HPDE6-E6E7 (cell line): ENCODE measurements around the gene MED13L.

Experiments
- DNase-seq: peaks from one replicate; pipeline ENCODE4 v3.0.0; 2011; ENCODE audit warnings: missing footprints; ENCODE audit errors: extremely low spot score

The MED13L gene

GRCh38 chr12:115944392-115944742 lies 333.1 kb downstream of the MED13L start:
- DNase-seq: no peak

- DNase-seq: no peak
Measured at GRCh38 chr12:115943630-115944391, 333.7 kb downstream of the MED13L start.

- DNase-seq: no peak
Measured at GRCh38 chr12:115943310-115943629, 334.2 kb downstream of the MED13L start.

- DNase-seq: no peak
Measured at GRCh38 chr12:115942346-115942745, 335.1 kb downstream of the MED13L start.

- DNase-seq: no peak
Measured at GRCh38 chr12:115941362-115941761, 336.1 kb downstream of the MED13L start.

GRCh38 chr12:115938794-115939377 lies 338.6 kb downstream of the MED13L start:
- no peak for DNase-seq

GRCh38 chr12:115936997-115937916 lies 340.2 kb downstream of the MED13L start:
- no peak for DNase-seq

- no peak for DNase-seq
Measured at GRCh38 chr12:115934877-115935276, 342.6 kb downstream of the MED13L start.

- no peak for DNase-seq
Measured at GRCh38 chr12:115934046-115934445, 343.4 kb downstream of the MED13L start.

GRCh38 chr12:115932066-115932465 lies 345.4 kb downstream of the MED13L start:
- DNase-seq: no peak

GRCh38 chr12:115930336-115930735 lies 347.2 kb downstream of the MED13L start:
- no peak for DNase-seq

GRCh38 chr12:115926037-115926670 lies 351.3 kb downstream of the MED13L start:
- DNase-seq: no peak

- no peak for DNase-seq
Measured at GRCh38 chr12:115923851-115924250, 353.6 kb downstream of the MED13L start.

- DNase-seq: no peak
Measured at GRCh38 chr12:115922952-115923564, 354.4 kb downstream of the MED13L start.

GRCh38 chr12:115920395-115921183 lies 356.9 kb downstream of the MED13L start:
- DNase-seq: no peak

GRCh38 chr12:115918763-115919162 lies 358.7 kb downstream of the MED13L start:
- no peak for DNase-seq

GRCh38 chr12:115916910-115917668 lies 360.4 kb downstream of the MED13L start:
- peak; percentile 71 for DNase-seq

GRCh38 chr12:115914122-115914521 lies 363.4 kb downstream of the MED13L start:
- no peak for DNase-seq

GRCh38 chr12:115912440-115912839 lies 365.1 kb downstream of the MED13L start:
- no peak for DNase-seq

- no peak for DNase-seq
Measured at GRCh38 chr12:115911360-115911759, 366.1 kb downstream of the MED13L start.
